HG03064 (cell line): ENCODE measurements around the gene ADGRA3.

Source experiments
- ATAC-seq: cut with Tn5 transposase; IDR thresholded peaks from one replicate; pipeline ENCODE4 v1.9.1; 2021; ENCODE audit warnings: low read depth; ENCODE audit not compliant: unreplicated experiment

The ADGRA3 gene

DNA sequence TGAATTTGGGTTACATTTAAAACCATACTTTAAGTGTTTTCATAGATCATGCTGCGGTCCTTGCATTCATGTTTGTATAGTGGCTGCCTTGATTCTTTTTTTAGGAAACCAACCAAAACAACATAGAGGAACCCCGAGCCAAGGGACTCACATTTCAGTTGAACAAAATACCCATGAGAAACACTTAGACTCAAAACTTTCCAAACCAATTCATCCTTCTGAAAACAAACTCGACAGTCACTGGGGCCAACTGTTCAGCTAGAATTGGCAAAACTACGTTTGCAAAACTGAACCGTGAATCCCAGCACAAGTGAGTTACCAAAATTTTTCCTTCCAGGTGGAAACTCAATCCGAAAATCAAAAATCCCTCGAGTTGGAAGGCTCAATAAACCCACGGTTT is 1.4 kb downstream of the ADGRA3 start:
- no peak for ATAC-seq

DNA sequence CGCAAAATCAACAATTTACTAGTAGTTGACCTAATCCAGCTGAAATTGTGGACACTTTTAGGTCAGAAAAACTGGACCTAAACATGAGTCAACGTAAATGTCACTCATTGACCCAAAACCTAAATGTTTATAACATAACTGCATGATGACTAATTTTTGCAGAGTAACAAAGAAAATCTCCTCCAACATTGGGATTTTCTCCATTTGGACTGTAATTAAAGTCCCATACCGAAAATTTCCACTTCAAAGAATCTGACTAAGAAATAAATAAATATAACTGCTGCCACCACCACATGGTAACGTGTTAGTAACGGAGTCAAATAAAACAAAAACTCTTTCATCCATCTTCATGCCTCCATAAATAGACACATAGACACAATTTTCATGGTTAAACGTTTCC is 1.9 kb downstream of the ADGRA3 start:
- ATAC-seq, result no peak

DNA sequence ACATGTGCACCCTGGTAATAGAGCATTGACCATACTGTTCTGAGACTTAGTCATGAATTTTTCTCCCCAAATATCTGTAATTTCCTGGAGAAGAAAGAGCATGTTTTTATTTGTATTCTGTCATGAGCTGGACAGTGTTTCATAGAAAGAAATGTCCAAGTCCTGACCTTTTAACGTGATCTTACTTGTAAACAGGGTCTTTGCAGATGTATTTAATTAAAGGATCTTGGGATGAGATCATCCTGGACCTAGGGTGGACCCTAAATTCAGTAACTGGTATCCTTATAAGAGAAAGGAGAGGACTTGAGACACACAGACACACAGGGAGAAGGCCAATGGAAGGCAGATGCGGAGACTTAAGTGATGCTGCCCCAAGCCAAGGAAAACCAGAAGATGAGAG is 3.6 kb downstream of the ADGRA3 start:
- no peak for ATAC-seq

DNA sequence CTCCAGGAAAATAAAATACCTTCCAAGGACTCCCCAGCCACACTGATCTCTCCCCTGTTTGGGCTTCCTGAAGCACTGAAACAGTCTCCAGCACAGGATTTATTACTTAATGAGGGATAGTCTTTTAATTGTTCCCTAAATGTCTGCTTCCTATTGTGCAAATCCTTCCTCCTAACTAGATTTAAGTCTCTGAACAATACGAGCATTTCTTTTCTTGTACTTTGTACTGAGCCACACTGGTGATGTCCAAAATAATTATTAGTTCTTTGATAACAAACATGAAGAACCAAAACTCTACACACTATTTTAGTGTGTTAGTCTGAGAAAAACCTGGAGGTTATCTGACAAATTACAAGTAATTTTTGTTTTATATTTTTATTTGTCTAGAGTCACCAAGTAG is 5.1 kb downstream of the ADGRA3 start:
- ATAC-seq, result no peak

DNA sequence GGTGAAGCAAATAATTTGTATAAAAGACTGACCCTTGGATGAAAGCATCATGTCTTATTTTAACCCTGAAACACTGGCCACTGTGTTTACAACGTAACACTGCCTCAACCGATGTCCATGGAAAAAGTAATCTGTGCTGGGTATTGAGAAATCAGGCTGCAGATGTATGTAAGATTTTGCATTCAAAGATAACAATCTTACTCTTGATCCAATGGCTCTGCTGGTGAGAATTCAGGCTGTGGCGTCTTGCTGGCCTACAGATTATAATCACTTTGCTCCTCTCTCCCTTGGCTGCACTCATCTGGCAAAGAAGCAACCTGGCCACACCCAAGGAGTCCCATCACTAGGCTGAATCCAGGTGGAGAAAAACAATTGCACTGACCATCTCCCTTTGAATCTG is 7.5 kb downstream of the ADGRA3 start:
- no peak for ATAC-seq

DNA sequence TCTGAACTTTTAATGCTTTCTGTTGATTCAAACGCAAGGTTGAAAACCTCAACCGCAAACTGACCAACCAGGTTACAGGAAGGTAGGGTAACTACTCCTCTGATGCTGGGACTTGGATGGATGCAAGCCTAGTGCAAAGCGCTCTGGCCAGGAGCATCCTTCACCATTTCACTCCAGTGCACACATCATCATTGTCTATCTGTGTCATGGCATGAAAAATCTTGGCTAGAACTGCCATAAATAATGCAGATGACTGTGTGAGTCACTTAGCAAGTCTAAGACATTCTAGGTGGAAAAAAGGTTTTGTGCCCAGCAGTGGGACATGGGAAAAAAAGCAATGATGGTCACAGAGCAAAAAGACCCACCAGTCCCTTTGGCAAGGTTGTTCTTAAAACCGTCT is 10.9 kb downstream of the ADGRA3 start:
- no peak for ATAC-seq

DNA sequence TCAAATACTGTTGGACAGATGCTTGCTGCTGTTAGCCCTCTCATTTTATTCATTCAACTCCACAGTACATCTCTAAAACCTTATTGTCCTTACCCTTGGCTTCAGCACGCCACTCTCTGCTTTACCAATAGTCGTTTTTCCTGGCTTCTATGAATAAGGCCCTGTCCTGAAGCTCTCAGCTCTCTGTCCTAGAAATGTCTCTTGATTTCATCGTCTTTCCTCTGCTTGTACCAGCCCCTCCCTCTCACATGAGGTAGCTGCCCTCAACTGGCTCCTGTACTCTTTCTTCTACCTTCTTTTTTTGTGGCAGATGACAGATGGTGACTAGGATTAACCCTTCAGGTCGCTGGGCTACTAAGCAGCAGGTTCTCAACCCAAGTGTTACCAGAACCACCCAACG is 11.4 kb downstream of the ADGRA3 start:
- ATAC-seq, result no peak

DNA sequence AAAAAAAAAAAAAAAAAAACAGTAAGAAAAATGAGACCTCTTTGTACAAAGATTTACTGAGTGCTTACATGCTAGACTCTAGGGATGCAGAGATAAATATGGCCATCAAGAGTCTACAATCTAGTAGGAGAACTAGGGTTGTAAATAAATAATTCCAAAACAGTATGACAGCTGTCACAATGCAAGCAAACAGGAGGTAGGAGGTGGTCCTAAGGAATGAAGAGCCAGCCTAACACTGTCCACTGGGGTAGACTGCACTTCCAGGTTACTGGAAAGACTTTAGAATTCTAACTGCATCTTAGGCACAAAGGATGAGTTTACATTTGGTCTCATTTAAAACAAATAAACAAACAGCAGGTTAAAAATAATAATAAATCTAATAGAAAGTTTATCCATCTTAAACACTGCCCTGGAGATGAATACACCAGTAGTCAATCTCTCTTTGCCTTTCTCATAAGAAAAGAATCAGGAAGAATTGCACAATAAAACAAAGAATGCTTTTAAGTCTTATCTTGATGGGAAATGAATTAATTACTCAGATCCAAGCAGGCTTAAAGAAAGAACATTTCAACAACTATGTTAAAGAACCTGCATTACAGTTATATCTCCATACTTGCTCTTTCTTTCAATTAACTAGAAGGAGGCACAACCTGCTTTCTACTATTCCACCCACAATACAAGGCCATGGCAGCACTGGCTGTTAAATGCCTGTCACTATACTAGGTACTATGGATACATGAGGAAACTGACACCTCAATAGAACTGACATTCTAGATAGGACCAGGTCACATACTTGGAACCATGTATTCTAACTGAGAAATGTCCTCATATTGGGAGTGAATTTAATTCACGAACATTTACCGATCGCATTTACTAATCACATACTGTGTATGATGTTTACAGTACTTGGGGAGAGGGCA is 12.7 kb downstream of the ADGRA3 start:
- no peak for ATAC-seq

DNA sequence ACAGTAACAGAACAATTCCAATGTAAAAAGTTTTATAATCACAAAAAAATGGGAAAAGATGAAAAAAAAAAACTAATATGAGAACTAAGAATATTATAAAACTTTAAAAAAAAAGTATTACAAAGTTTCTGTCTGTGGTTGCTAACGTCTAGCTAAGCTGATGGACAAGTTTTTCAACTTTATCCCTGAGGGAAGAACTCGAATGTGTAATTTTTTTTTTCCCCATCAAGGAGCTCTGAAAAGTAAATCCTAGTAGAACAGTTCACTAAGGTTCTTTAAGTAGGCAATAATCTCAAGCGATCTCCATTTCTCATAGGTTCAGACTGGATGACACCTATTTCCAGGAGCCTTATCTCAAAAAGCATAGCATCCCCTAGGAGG is 14.2 kb downstream of the ADGRA3 start:
- ATAC-seq, result no peak

DNA sequence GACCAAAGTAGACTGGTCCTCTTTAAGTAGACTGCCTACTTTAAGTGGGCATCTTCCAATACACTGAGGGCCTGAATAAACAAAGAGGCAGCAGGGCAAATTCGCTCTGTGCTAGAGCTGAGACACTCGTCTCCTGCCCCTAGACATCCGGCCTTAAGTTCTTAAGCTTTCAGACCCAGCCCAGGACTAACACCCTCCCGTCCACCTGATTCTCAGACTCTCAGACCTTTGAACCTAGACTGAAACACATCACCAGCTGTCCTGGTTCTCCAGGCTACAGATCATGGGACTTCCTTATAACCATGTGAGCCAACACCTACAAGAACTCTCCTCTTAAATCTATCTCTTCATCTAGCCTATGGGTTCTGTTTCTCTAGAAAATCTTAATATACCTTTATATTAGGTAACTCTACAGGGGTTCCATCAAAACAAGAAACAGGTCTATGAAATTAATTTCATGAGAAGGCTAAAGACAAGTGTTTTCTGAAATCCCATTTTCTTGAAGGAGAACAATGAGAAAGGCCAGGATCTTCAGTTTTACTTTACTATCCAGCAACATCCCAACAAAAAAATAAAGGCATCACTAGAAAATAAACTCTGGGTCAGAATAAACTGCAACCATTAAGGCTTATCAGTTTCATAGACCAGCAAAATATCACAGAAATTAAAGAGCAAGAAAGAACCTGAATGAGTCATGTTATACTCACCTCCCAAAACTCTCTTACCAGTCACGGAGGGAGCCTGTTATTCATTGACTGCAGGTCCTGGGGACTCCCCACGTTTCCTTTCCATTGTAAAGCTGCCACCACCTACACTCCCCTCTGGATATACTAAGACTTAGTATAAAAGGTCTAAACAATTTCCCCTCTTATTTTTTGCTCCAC is 14.8 kb downstream of the ADGRA3 start:
- ATAC-seq, result no peak

DNA sequence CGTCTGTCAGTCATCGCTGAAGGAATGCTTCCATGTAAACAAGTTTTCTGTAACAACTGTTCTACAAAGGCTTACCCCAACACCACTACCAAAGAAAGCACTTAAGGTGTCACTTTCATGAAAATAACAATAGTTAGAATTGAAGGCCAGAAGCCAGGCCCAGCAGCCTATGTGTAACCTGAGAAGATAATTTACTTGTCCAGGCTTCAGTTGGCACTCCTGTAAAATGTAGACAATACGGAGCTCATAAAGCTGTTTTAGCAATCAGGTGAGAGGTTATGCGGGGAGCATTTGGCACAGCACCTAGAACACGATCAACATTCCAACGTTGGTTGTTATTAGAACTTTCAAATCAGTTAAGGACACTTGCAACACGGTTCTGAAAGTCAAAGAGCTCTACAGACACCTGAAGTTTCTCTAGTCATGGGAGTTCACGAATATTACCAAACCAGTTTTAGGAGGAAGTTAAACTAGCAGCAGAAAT is 15.7 kb downstream of the ADGRA3 start:
- no peak for ATAC-seq

DNA sequence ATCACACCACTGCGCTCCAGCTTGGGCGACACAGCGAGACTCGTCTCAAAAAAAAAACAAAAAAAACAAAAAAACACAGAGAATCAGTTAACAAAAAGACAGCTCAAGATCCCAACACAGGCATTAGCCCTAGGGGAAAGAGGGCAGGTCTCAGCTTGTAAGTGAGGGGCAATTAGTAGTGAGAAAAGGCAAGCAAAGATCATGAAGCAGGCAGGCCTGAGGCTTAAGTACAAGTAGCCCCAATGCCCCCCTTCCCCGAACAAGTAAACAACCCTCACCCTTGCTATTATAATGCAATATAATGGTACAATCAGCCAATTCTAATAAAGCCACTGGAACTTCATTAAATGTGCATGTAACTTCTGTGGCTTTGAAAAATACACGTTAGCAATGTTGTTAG is 17.0 kb downstream of the ADGRA3 start:
- no peak for ATAC-seq

DNA sequence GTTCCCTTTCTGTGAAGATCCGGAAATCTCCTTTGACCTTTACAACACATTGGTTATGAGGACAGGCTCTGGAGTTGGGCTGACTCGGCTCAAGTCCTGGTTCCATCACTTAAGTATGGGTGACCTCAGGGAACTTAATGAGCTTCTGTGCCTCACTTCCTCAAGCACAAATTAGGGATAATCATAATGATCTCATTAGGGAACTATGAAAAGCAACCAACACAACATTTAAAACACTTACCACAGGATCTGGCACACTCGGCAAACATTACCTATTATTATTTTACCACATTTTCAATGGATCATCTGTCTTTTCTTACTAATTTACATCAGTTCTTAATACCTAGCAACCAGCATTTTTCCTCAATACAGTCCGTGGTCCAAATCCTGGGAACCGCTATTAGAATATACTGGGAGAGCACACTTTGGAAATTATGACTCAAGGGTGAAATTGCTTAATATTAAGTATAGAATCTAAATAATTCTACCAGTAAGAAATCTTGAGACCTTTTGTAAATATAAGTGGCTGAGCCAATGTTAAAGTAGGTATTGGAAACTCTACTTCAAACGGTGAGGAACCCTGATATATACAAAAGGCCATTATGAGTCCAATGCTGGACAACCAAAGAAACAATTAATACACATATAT is 19.6 kb downstream of the ADGRA3 start:
- no peak for ATAC-seq

DNA sequence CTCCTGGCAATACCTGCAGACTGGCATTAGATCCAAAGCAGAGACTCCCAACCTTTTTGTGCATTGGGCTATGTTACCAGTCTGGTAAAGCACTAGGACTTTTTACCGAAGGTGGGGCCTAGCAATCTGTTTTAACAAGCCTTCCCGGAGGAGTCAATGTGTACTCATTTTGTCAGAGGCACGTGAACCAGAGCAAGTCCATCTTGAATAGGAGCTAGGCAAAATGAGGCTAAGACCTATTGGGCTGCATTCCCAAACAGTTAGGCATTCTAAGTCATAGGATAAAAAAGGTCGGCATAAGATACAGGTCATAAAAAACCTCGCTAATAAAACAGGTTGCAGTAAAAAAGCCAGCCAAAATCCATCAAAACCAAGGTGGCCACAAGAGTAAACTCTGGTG is 22.3 kb downstream of the ADGRA3 start:
- no peak for ATAC-seq

DNA sequence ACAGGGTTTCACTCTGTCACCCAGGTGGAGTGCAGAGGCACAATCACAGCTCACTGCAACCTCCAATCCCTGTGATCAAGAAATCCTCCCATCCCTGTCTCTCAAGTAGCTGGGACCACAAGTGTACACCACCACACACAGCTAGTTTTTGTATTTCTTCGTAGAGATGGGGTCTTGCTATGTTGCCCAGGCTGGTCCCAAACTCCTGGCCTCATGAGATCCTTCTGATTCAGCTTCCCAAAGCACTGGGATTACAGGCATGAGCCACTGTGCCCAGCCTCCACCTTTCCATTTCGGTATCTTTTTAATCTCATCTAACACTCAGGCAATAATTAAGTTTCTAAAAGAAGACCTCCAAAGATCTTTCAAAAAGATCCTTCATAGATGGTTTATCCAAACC is 22.9 kb downstream of the ADGRA3 start:
- ATAC-seq, result no peak

DNA sequence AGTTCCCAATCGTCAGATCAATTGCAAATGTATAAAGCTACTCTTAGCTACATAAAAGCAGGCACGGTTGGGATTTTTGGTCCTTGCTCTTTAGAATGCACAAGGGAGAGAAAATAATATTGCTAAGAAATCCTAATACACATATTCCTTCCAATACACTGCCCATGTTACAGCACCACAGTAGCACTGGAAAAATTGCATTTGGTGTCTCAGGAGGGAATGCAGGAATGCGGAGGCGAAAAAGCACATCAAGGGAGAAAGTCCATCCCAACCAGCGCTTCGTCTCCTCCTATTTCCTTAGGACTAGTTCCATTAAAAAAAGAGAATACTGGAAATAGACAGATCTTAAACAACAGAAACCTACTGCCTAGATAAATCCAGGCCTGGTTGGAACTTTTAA is 23.9 kb downstream of the ADGRA3 start:
- ATAC-seq, result no peak

DNA sequence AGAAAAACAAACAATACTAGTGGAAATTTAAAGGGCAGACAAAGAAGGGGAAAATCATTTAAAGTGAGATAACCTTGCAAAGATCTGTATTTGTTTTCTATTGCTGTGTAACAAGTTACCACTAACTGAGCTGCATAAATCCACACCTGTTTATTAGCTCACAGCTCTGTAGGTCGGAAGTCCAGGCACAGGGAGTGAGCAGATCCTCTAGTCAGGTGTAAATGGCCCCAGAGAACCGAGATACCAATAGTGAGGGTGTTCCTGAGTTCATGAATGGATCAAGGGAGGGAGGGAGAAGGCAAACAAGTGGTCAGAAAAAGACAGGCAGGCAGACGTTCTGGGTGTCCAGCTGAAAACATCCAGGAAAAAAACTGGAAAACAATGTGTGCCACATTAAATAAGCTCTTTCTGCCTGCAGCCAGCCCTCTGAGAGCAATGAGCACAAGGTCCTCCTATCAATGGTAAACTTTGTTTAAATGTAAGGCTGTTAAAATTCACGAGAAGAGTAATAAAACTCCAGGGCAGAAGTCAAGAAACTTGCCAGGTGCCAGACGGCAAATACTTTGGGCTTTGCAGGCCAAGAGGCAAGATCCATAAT is 25.0 kb downstream of the ADGRA3 start:
- no peak for ATAC-seq

DNA sequence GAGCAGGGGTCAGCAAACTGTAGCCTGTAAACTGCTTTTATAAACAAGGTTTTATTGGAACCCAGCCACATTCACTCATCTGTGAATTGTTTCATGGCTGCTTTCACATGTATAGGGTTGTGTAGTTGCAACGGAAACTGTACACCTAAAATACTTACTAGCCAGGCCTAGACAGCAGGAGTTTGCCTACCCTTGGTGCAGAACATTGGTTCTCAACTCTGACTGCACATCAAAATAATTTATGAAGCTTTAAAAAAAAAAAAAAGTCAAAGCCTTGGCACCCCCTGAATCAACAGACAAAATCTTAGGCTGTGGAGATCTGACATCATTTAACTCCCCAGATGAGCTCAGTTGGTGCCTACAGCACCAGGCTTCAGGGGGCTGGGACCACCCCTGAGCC is 27.8 kb downstream of the ADGRA3 start:
- ATAC-seq, result no peak

DNA sequence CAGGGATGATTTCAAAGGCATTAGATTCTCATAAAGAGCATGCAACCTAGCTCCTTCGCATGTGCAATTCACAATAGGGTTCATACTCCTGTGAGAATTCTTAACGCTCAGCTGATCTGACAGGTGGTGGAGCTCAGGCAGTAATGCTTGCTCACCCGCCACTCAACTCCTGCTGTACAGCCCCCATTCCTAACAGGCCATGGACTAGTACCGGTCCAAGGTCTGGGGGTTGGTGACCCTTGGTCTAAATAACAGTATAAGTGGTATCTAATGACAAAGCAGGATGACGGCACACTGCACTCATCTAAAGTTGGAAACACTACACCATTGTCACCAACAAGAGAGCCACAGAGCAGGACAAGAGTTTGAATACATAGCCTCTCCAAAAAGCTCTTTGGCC is 28.5 kb downstream of the ADGRA3 start:
- ATAC-seq, result no peak

DNA sequence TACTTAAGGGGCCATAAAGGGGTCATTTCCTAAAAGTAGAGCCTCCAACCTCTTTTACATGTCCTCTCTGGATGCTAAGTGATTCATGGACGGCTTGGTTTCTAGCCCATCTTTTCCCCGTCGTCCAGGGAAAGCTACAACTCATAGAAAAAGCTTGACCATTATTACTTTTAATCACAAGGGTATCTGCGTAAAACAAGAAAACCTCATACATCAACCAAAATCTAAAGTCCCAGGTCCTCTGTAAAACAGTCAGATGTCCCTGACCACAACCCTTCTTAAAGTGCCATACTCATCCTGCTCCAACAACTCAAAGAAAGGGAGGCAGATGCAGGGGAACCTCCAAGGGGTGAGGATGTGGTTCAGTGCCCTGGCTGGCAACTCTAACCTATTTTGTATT is 29.6 kb downstream of the ADGRA3 start:
- no peak for ATAC-seq

DNA sequence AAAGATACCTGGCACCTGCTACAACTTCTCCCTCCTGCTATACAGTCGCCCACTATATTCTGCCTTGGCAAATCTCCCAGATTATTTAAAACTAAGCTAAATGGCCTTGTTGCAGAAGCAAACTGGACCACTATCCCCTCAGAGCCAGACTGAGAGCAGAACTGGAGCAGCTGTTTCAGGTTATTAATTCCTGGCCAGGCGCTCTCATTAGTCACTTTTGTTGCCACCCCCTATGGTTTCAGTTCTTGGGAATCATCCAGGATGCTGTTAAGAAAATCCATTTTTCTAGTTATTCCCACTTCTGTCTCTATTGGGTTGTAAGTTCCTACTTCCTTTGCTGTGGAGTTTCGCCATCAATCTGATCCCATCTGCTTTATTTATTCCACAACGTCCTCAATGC is 30.1 kb downstream of the ADGRA3 start:
- ATAC-seq, result no peak
